GM19467 (cell line): Measurements from ENCODE around the gene UTRN.

Experiments
- ATAC-seq: cut with Tn5 transposase; IDR thresholded peaks from one replicate; pipeline ENCODE4 v1.9.1; 2021; ENCODE audit warnings: mild to moderate bottlenecking, moderate library complexity; ENCODE audit not compliant: unreplicated experiment

UTRN gene

GRCh38 chr6:144279484-144280150, 5.5 kb upstream of the UTRN start:
- ATAC-seq = no peak

GRCh38 chr6:144283646-144284477, 1.3 kb upstream of the UTRN start:
- no peak for ATAC-seq

DNA sequence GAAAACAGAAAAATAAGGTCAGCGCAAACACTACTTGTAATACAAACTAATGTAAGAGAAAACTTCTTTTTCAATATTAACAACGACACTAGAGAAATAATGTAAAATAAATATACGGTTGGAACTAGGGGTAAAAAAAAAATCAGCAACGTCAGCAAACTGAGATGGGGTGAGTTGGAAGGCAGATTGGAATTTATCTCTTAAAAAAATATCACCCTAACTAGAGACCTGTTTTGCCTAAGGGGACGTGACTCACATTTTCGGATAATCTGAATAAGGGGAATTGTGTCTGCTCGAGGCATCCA, 705 bp upstream of the UTRN start:
- ATAC-seq = no peak

DNA sequence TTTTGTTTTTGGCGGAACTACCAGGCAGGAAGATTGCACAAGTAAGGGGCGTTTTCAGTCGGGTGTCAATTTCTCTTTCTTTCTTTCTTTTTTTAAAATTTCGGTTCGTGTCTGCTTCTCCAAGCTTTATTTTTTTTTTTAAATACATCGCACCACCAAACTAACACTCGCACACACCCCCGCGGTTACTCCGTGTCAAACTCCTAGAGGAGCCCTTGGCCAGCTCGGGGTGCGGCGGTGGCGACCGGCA, 338 bp downstream of the UTRN start:
- ATAC-seq = no peak

GRCh38 chr6:144285798-144286502, 815 bp downstream of the UTRN start:
- ATAC-seq = peak; percentile 39

DNA sequence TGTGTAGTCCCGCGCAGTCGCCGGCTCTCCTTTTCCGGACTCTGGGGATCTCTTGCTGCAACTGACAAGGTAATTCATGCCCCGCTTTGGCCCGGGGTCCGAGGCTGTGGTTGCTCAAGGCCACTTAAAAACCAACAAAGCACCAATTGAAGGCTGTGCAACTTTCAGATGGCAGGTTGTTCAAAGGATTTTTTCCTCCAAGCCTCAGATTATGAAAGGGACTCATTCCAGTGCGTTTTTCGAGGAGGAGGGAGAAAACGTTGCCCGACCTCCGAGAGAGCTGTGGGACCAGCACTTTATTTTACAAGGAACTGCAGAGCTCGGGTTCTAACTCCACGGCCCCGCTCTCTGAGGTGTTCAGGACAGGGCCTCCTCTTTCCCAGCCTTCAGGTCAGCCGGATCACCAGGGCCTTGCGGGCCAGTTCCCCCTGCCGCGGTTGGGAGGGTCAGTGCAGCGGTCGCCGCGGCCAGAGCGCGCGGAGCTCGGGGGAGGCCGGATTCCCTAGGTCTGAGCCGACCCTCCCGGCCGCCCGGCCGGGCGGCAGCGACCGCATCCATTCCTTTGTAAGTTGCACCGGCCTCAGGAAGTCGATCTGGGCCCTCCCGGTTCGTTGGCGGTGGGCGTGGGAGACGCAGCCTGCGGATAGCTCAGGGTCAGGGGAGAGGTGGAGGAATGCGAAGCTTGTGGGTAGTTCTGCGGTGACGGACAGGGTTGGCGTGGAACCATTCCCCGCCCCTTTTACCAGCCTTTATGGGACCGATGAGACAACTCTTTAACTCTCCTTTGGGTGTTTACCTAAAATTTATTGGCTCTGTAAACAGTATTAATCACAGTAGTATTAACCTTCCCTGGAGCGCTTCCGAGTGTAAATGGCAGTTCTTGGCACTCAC, 1.6 kb downstream of the UTRN start:
- ATAC-seq = no peak

DNA sequence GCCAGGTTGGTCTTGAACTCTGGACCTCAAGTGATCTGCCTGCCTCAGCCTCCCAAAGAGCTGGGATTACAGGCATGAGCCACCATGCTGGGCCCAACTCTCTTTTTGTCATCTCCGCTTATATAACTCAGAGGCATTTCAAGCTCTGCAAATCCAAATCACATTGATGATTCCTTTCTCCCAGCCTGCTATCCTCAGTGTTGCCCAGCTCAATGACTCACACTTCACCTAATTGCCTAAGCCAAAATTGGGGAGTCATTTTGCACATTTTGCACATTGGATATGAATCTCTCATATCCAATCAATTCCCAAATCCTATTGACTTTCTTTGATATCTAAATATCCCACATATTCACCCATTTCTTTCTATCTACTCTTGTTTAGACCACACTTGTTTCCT, 3.9 kb downstream of the UTRN start:
- no peak for ATAC-seq

GRCh38 chr6:144292372-144292771, 7.2 kb downstream of the UTRN start:
- no peak for ATAC-seq

DNA sequence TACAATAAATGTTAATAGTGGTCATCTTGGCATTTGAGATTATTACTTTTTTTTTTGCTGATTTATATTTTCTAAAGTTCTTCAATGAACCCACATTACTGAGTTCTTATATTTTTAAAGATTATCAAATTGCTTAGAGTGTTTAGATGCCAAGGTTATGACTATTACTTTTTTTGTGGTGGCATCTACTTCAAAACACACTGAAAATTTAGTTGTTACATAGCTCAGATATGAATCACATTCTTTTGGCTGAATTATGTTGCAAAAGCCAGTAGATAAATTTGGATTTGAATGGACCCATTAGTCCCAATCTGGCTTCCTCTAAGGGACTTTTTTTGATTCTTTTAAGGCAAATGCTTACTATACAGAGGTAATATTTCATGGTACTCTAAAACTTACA, 8.9 kb downstream of the UTRN start:
- ATAC-seq = no peak

DNA sequence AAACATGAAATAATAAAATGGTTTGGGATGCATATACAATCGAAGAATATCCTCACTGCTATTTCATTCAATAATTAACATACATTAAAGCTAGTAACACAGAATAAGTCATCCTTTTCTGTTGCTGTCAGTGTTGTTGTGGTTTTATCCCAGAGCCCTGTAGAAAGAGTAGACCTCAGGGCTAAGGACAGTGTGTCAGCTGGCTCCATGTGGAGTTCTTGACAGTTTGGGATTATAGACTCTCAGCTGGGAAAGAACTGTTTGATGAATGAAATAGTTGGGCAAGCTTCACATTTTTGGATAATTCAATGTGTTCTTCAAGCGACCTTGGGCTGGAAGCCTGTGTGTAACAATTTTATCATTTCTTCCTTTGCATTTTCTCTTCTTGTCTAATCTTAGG, 10.1 kb downstream of the UTRN start:
- ATAC-seq = no peak

DNA sequence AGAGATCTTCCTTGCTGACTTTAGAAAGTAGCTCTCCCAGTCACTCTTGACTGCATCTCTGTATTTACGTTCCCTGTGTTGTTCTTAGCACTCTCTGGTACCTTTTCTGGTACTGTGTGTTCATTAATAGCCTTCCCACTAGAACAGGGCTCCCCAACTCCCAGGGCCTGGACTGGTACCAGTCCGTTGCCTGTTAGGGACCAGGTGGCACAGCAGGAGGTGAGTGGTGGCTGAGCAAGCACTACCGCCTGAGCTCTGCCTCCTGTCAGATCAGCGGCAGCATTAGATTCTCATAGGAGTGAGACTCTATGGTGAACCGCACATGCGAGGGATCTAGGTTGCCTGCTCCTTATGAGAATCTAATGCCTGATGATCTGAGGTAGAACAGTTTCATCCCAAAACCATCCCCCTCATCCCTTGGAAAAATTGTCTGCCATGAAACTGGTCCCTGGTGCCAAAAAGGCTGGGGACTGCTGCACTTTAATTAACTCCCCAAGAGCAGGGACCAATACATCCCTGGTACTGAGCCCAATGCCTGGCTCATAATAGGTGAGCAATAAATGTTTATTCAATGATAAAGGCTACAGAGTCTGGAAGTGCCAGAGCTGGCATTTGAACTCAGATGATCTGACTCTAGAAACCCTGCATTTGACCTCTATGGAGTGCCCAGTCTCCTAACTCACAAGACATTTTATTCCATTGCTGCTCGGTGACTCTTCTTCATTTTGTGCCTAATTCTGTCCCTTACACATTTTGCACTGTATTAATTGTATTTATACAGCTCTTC, 11.0 kb downstream of the UTRN start:
- no peak for ATAC-seq

- ATAC-seq = no peak
Observed at GRCh38 chr6:144296973-144297372, 11.8 kb downstream of the UTRN start.

GRCh38 chr6:144297511-144298100, 12.5 kb downstream of the UTRN start:
- ATAC-seq = no peak

DNA sequence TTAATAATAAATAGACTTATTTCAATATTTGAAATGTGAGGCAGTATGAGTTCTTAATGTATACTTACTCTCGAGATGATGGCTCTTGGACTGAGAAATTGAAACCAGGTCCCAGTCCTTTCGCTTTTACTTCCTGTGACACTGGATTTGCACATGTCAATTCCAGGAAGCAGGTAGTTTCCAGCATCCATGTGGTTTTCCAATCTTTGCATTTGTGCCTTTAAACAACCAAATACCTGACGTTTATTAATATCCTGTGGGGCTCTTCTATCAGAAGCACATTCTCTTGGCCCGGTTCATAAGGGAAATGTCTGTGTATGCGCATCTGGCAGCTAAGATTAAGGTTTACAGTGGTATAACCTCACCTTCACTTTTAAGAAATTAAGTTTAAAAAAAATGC, 13.1 kb downstream of the UTRN start:
- no peak for ATAC-seq

DNA sequence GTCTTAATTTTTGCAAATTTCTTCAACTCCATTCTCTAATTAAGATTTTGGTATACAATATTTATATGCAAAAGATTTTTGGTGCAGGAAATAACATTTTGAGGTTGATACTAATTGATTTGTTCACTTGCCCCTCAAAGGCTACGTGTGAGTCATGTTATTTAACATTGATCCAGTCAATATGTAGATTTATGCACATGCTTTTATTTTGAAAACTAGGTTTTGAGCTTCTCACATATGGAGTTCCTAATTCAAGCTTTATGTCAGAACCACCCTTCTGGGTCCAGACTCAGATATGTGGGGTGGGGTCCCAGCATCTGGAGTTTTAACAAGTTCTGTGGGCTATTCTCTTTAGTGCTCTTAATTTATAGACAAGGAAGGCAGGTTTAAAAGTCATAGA, 13.8 kb downstream of the UTRN start:
- no peak for ATAC-seq

GRCh38 chr6:144302701-144303372, 17.7 kb downstream of the UTRN start:
- ATAC-seq = no peak

DNA sequence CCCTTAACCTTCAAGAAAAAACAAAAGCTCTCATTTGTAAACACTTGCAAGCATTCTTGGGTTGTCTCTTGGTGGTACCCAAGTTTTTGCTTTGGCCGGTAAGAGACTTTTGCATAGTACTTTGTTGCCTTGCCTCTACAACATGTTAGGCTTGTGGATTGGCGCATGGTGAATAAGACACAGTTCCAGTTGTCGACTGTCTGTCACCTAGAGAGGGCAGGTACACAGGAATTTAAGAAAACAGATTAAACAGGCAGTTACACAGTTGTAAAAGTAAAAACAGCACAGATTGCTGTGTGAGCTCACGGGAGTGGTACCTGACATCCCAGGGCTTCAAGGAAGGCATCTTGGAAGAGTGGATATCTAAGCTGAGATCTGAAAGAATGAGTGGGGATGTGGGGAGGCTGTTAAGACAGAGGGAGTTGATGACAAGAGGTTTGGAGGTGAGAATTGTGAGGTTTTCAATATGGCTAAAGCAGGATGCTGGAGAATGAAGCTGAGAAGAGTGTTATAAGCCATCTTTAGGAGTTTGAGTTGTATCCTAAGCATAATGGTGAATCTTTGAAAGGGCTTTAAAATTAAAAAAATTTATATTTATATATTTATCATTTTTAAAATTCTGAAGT, 19.2 kb downstream of the UTRN start:
- ATAC-seq = no peak

DNA sequence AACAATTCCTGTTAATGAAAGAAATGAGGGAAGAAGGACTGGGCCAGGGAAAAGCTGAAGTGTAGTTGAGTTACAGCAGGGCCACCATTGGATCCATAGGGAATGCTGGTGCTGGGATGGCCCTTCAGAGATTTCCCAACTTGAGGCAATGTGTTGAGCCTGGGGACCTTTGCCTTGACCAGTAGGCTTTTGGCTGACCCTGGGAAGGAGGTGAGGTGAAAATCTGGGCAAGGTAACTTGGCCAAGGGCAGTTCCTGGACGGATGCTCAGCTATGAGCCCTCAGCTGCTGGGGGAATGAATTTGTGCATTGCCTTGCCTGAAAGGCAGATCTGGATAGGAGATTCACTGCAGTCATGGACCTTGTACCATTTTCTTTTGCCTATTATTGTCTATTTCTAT, 20.4 kb downstream of the UTRN start:
- peak; percentile 38 for ATAC-seq

DNA sequence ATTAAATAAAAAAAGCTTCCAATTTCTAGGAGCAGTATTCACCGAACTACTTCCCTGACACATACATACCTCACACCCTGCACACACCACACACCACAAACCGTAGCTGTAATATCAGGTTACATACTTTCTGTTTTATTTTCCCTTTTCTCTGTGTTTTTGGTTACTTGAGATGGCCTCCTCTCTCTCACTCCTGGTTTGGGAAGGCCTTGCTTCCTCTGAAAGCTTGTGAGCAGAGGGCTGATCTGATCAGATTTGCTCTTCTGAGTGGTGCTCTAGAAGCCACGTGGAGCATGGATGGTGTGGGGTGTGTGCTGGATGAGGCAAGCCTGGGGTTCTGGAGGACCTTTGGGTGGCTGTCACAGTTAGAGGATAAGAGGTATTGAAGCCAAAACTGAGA, 20.9 kb downstream of the UTRN start:
- peak; percentile 96 for ATAC-seq
